Right kidney (tissue), 1 donor: Measurements from ENCODE around the gene PITPNC1.

Source experiments
- DNase-seq: peaks from one replicate; pipeline ENCODE4 v3.0.0-alpha.2; 2016

Gene PITPNC1

DNA sequence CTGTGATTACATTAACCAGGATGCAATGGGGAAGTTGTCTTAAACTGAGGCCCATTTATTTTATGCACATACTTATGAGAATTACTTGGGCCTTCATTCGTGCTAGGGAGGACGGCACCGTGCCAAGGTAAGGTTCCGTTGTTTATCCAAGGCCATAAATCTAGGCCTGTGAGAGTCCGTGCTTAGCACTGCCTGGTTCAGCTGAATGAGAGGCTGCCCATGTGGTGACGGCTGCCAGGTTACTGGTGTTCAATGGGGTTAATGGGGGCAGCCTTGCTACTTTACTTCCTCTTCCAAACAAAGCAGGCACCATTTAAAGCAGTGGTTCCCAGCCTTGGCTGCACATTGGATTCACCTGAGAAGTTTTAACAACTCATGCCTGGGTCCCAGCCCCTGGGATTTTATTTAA lies 205.6 kb downstream of the PITPNC1 start:
- DNase-seq, result no peak

DNA sequence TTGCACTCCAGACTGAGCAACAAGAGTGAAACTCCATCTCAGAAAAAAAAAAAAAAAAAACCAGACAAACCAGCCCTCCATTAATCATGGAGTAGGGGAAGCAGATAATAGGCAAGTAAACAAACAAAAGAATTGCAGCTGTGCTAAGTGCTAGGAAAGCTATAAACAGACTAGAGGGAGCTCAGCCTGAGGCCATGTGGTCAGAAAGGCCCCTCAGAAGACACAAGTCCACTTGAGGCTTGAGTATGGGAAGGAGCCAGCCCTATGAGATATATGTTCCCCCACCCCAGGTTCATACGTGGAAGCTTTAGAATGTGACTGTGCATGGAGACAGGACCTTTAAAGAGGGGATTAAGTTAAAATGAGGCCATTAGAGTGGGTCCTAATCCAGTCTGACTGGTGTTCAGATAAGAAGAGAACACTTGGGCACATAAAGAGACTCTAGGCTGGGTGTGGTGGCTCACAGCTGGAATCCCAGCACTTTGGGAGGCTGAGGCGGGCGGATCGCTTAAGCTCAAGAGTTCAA lies 208.1 kb downstream of the PITPNC1 start:
- no peak for DNase-seq

DNA sequence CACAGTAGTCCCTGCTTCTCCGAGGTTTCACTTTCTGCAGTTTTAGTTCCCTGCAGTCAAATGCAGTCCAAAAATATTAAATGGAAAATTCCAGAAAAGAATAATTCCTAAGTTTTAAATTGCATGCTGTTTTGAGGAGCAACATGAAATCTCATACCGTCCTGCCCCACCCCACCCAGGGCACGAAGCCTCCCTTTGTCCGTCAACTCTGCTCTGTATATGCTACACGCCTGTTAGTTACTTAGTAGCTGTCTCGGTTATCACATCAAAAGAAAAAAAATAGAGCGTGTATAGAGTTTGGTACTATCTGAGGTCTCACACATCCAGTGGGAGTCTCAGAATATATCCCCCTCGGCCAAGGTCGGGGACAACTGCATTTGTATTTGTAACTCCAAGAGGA lies 211.2 kb downstream of the PITPNC1 start:
- DNase-seq, result no peak

DNA sequence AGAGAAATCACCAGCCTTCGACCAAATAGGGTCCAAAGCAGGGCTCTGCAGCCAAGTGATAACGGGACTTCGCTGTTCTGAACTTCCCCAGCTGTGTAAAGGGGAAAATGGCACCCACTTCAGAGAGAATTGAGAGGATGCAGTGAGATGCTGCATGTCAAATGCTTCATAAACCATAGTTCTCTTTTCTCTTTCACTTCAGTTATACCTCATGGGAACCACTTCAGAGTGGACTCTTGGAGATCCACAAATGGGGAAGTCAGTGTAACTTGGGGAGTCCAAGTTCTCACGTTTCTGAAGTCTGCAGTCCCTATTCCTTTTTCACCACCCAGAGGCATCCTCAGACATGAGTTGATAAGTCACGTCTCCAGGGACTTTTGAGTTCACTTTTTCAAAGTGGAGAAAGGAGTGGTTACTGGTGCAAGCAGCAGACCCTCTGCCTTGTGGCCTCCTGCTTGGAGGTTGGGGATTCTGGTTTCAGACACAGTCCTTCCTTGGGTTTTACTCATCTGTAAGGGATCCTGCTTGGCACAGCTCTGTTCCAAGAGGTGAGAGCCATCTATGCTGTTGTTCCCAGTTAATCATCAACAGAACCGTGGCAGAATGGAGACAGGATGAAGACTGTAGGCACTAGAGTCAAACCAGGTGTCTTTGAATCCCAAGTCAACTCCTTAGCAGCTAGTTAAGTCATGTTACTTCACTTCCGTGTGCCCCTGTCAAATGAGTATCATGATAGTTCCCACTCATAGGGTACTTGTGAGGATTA lies 217.2 kb downstream of the PITPNC1 start:
- DNase-seq, result no peak

GRCh38 chr17:67600408-67600807 lies 223.3 kb downstream of the PITPNC1 start:
- DNase-seq, result no peak

DNA sequence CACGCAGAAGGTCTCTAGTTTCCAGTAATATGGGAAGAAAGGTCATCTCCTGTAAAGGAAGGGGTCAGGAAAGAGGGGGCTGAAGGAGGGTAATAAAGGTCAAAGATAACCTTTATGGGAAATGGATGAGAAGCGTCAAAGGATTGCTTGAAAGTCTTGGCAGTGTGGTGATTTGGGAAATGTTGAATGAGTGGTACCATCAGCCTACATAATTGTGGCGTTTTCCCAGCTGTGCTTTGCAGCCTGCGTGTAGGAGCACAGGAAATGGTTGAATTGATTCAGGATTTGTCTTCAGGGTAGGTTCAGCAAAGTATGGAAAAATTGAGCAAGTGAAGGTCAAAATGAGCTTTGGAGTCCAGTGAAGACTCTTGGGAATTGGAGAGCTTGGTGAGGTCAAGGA lies 224.8 kb downstream of the PITPNC1 start:
- DNase-seq, result no peak

DNA sequence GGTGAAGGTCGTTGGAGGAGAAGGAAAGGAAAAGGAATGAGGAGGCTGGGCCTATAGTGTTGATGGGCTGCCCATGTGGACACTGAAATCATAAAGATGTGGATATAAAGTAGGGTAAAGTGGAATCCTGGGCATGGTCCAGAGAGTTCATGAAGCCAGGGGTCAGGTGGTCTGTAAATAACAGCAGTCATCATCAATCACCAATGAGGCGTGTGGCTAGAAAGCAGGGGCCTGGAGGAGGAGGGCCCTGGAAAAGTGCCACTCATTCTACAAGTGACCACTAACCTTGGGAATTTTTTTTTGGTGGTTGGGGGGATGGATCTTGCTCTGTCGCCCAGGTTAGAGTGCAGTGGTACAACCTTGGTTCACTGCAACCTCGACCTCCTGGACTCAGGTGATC lies 225.4 kb downstream of the PITPNC1 start:
- DNase-seq, result no peak

- no peak for DNase-seq
These were observed 225.9 kb downstream of the PITPNC1 start for GRCh38 chr17:67602974-67603373.

DNA sequence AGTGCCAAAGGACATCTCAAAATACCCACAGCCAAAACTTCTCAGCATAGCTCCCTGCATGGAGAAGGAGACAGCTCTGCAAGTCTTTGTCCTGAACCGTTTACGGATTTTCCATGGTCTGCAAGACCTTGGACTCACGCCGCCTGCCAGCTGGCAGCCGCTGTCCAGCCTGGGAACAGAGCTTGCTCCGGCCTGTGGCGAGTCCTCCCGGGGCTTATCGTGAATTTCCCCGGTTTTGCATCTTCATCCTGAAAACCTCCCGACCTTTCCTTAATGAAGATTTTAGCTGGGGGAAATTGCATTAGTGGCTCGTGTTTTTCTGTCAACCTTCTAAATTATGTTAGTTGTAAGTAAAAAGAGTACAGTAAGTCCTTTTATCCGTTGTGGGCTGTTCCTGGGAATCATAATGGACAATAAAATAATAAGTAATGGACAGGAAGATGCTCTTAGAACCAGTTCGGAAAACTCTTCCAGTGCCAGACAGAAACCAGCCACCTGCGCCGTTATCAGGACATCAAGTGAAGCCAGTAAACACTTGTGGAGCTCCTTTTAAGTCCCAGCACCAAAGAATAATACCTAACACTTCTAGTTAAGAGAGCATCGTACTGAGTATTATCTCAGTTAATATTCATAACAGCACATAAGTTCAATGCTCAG lies 228.3 kb downstream of the PITPNC1 start:
- DNase-seq, result no peak

- DNase-seq, result no peak
These were observed 229.4 kb downstream of the PITPNC1 start for GRCh38 chr17:67606471-67606870.

DNA sequence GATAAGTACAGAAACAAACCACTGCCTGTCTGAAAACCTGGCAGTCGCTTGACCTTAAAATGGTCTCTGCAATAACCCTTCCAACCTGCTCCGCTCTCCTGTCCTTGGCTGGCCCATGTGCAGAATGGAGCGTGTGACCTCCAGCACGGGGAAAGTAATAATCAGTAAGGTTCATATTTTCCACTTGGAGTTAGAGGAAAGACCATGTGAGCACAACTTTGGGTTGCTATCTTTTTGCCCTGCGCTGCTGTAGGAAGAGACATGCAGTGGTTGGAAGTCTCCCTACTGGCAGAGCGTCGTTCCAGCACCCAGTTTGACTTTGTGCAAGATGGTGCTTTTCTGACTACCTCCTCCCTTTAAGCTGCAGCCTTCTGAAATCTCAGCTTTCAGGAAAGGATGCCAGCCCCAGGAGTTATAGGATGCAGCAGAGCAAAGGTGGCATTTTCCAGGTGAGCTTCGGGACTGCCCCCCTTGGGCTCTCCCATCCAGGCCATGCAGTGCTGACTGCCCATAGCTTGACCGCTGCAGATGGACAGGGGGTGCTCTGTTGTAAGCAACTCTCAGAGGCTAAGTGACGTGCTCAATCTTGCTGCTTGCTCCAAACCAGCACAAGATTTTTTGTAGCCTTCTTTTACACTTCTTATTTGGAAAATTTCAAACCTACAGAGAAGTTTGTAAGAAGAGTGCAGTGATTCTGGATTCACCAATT lies 230.0 kb downstream of the PITPNC1 start:
- DNase-seq, result no peak

DNA sequence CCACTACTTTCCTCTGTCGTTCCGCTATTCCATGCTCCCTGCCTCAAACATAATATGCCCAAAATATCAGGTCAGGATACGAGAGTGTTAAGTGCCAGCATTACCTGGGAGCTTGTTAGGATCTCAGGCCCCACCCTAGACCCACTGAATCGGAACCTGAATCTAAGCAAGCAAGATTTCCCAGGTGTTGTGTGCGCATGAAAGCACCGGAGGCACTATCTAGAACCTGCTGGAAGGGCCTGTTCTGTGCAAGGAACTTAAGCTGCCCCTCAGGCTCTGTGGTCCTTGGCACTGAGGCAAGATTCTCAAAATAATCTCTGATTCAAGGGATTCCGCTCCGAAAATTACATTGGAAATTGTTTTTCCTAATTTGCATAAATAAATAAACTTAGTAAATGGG lies 233.0 kb downstream of the PITPNC1 start:
- no peak for DNase-seq

DNA sequence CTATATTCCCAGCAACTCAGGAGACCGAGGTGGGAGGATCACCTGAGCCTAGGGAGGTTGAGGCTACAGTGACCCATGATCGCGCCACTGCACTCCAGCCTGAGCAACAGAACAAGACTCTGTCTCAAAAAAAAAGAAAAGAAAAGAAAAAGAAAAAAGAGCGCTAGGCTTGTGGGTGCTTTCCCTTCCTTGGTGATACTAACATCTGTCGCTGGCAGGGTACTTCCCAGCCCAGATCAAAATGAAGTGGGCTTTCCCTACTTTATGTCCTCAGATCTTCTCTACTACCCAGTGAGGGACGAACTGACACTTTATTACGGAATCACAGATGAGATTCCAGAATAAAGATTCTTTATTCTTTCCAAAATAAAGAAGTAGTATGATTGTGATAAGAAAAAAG lies 236.9 kb downstream of the PITPNC1 start:
- no peak for DNase-seq

GRCh38 chr17:67615011-67615561 lies 238.0 kb downstream of the PITPNC1 start:
- no peak for DNase-seq

DNA sequence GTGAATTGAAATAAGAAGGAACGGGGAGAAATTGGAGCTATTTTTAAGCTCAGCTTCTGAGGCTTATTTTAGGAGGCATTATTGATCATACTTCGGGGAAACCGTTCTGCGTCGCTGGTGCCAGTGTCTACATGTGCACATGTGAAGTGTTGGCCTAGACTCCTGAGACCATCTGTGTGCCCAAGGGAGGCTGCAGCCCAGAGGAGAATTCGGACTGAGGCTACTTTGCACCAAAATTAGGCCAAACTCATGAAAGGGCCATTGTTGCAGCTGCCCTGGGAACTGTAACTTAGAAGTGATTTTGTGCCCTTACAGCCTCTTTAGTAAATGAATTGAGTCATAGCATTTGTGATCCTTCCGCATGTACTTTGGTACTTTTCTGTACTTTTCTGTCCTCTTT lies 238.7 kb downstream of the PITPNC1 start:
- no peak for DNase-seq

GRCh38 chr17:67617304-67617899 lies 240.3 kb downstream of the PITPNC1 start:
- DNase-seq, result no peak

GRCh38 chr17:67619555-67619954 lies 242.5 kb downstream of the PITPNC1 start:
- DNase-seq, result no peak

GRCh38 chr17:67620088-67620487 lies 243.0 kb downstream of the PITPNC1 start:
- DNase-seq, result no peak

DNA sequence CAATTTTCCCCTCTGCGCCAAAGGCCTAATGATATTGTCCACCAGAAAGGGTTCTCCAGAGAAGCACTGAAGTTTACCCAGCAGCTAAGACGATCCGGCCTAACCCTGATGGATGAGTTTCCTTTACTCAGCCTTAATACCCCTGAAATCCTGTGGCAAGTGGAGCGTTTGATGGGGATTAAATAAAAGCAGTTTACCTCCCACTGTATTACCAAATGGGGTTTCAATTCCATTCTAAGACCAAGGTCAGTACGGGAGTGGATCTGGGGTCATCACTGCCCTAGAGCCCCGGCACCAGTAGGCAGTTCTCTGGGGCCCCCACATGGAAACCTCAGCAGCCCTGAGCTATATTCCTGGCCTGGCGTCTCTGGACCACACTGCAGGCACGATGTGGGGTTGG lies 243.6 kb downstream of the PITPNC1 start:
- DNase-seq, result no peak

- DNase-seq, result no peak
These were observed 246.7 kb downstream of the PITPNC1 start for GRCh38 chr17:67623767-67624166.

DNA sequence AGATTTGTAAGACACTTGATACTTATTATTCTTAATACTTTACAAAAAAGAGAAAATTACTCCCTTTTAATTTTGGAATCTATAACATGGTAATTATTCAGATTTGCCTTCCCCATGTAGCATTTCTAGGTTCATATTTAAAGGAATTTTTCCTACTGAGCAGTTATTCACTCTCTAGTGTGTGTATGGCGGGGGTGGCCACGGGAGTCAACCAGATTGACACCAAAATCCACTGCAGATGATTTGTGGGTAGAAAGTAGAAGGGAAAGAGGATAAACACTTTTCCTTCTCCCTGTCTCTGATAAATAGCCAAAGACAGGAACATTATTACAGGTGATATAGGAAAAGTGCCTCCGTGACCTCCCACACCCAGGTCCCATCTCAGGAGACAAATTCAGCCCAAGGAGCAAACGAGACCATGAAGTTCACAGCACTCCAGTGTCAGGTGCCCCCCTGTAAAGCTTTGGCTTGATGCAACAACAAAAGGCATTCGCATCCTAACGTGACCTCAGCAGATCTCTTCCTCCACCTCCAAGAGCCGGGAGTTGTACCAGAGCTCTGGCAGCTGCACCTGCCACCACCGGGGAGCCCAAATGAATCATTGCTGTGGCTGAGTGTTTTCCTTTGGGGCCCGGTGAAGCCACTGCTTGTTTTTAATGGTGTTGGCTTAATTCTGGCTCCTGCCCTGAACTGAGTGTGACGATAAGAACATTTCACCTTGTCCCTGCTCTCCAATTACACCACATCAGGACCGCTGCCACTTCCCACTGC lies 248.0 kb downstream of the PITPNC1 start:
- DNase-seq, result no peak

DNA sequence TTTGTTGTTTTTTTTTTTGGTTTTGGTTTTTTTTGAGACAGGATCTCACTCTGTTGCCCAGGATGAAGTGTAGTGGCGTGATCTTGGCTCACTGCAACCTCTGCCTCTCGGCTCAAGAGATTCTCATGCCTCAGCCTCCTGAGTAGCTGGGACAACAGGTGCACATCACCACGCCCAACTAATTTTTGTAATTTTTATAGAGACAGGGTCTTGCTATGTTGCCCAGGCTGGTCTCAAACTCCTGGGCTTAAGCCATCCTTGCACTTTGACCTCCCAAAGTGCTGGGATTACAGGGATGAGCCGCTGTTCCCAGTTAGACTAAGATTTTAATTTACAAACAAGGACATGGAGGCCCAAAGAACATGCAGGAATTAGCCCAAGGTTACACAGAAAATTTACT lies 248.9 kb downstream of the PITPNC1 start:
- DNase-seq, result no peak
